NCI-H2029 treated with DMSO at 0.1 percent for 48 hours (cell line): ENCODE measurements around the gene ZSWIM5.
"Not testable (repeated sequence)": the region's sequence is repeated elsewhere in the genome, so short reads cannot be mapped to it uniquely, and the experiment has no call there.

Experiments used
- DNase-seq: peaks from one replicate; lab custom pipeline; 2025; lab: John Stamatoyannopoulos, UW

ZSWIM5 gene

DNA sequence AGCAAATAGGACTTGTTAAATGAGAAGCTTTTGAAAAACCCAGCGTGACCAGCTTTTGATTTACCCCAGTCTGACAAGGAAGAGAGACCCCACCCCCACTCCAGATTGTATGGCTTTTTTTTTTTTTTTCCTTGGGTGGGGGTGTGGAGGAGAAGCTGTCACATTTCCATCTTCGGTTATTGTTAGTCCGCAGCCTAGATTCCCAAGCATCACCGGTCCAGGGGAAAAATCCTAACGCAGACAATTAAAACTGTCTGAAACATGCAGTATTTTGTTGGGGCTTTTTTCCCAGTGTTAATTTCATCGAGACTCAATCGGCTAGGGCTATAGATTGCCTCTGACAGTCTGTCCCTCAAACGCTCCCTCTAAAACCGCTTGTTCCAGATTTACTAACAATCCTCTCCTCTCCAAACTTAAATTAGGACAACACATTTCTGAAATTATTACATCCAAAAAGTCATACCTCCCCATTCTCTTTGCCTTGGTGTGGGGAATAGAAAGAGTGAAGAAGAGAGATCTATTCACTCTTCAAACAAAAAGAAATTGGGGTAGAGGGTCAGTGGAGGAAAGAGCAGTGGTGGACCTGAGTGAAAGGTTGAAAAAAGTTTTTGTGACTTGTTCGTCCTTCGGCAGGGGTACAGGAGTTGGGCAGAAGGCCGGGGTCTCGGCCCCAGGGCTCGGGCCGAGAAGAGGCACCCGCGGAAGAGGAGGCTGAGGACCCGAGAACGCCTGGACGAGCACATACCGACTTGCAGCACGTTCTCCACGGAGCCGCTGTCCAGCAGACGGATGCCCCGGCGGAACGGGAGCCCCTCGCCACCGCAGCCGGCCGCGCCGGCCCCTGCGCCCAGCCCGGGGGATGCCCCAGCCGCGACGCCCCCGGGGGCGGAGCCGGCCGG, 1.1 kb downstream of the ZSWIM5 start:
- DNase-seq: peak; percentile 80

DNA sequence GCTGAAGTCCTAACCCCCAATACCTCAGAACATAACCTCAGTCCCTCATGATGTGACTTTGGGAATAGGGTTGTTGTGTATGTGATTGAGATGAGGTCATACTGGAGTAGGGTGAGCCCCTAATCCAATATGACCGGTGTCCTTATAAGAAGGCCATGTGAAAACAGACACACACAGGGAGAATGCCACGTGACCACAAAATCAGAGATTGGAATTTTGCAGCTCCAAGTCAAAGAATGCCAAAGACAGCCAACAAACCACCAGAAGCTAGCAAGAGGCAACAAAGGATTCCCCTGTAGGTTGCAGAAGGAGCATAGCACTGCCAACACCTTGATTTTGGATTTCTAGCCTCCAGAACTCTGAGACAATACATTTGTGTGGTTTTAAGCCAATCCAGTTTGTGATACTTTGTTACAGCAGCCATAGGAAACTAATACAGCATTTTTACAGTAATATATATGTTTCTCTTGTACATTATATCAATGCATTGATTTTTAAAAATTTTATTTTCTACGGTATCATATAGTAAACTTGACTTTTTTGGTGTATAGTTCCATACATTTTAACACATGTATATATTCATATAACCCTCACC, 5.4 kb downstream of the ZSWIM5 start:
- no peak for DNase-seq

DNA sequence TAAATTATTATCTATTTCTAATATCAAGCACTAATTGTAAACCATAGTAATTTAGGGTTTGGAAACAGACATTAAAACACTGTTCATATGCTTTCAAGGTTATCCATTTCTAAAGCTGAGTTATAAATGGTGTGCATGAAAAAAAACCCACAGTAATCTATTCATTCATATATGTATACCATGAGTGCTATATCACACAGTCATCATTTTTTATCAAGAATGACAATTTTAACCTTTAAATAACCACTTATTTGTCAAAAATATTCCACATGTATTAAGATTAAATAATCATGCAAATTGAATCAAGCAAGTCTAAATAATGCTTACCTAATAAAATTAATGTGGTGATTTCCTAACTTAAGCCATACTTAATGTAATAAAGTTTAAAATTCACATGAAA, 6.0 kb downstream of the ZSWIM5 start:
- DNase-seq: no peak

DNA sequence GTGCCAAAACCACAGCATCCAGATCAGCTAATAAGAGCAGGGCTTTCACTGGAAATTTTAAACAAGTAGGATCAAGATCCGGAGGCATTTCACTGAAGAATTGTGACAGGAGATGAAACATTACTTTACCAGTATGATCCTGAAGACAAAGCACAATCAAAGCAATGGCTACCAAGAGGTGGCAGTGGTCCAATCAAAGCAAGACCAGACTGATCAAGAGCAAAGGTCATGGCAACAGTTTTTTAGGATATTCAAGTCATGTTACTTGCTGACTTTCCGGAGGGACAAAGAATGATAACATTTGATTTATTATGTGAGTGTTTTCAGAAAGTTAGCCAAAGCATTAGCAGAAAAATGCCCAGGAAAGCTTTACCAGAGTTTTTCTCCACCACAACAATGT, 8.2 kb downstream of the ZSWIM5 start:
- DNase-seq: no peak

DNA sequence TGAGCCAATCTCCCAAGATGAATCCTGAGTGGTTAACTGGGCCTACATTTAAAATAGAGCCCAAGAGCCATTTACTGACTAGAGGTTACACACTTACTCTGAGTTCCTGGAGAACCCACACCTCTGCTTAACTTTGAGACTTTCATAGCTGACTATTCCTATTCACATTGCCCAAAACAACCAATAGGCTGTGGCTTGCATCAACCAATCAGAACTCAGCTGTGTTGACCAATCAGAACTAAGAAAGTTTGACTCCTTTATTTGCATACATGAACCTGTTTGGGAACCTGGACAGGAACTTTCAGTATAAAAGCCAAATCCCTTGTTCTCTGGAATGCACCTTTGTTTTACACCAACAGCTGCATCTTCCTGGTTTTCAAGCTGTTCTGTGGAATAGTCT, 9.5 kb downstream of the ZSWIM5 start:
- no peak for DNase-seq

DNA sequence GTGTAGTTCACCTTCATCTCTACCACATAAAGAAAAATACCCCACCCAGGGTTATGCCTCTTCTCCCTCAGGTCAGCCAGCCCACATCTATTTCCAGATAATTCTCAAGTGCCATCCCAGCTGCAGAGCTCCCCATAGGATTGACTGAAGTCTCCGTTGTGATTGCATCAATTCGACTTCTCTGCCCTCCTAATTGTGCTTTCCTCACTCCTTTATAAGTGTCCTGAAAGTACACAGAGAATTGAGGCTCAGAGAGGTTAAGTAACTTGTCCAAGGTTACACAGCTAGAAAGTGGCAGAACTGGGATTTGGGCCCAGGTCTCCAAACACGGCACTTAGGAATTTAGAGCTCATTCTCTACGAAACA, 15.0 kb downstream of the ZSWIM5 start:
- DNase-seq: no peak

DNA sequence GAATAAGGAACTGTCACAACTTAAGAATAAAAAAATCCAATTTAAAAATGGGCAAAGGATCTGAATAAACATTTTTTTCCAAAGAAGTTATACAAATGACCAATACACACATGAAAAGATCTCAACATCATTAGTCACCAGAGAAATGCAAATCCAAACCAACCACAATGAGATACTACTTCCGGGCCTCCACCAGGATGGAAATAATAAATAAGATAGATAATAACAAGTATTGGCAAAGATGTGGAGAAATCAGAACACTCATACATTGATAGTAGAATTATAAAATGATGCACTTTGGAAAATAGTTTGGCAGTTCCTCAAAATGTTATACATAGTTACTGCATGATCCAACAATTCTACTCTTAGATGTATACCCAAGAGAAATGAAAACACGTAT, 18.7 kb downstream of the ZSWIM5 start:
- no peak for DNase-seq

DNA sequence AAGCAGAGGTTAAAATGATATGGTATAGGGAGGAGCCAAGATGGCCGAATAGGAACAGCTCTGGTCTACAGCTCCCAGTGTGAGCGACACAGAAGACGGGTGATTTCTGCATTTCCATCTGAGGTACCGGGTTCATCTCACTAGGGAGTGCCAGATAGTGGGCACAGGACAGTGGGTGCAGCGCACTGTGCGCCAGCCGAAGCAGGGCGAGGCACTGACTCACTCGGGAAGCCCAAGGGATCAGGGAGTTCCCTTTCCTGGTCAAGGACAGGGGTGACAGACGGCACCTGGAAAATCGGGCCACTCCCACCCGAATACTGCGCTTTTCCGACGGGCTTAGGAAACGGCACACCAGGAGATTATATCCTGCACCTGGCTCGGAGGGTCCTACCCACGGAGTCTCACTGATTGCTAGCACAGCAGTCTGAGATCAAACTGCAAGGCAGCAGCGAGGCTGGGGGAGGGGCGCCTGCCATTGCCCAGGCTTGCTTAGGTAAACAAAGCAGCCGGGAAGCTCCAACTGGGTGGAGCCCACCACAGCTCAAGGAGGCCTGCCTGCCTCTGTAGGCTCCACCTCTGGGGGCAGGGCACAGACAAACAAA, 26.4 kb downstream of the ZSWIM5 start:
- not testable (repeated sequence) for DNase-seq

DNA sequence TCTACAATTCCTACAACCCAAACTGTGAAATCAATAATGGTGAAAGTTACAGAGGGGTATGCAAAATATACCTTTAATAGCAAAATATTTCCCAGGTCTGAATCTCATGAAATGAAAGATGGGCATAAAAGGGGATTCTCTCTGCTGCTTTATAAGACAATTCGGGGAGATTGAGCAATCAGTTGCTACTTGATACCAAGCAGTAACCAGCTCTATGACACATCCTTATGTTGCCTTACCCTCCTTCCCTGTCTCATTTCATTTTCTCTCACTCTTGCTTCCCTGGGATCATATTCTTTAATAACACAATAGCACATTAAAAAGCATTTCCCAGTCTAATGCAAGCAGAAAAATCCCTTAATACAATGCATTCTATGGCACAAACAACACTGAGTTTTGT, 29.0 kb downstream of the ZSWIM5 start:
- DNase-seq: no peak

DNA sequence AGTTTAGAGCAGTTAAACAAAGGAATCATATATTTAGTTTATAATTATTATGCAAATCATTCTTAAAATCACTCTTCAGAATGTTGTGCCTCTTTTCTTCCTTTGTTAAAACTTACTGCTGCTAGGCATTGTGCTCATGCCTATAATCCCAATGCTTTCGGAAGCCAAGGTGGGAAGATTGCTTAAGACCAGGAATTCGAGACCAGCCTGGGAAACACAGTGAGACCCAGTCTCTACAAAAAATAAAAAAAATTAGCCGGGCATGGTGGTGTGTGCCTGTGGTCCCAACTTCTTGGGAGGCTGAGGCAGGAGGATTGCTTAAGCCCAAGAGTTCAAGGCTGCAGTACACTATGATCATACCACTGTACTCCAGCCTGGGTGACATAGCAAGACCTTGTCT, 33.6 kb downstream of the ZSWIM5 start:
- DNase-seq: no peak

DNA sequence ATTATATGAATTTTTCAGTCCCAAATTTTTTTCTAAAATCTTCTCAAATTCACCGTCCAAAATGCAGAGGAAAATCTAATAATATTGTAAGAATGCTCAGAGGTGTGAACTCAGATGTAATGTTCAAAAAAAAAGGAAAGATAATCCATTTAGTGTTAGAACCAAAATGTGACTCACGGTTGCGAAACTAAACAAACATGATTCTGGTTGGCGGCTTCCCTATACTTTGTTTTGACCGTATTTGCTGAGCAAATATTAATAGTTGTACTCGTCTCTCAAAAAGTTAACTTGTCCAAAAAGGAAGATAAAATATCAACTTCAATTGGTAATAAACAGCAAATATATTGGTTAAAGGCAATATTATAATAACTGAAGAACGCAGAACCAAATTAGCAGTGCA, 34.4 kb downstream of the ZSWIM5 start:
- peak; percentile 55 for DNase-seq

DNA sequence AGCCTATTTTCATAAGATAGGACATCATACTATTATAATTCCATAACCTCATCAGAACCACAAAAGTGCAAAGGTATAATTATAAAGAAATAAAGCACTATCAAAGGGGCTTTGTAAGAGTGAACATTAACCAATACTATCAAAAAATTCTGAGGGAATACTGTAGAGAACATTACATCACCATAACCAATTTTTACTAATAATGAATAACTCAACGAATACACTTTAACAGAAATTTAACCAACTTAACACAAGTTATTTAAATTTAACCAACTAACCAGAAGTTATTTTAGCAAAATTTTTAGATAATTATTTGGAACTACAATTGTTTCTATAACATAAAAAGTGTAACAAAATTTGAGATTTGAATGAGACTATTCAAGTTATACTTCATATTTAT, 34.8 kb downstream of the ZSWIM5 start:
- DNase-seq: no peak

DNA sequence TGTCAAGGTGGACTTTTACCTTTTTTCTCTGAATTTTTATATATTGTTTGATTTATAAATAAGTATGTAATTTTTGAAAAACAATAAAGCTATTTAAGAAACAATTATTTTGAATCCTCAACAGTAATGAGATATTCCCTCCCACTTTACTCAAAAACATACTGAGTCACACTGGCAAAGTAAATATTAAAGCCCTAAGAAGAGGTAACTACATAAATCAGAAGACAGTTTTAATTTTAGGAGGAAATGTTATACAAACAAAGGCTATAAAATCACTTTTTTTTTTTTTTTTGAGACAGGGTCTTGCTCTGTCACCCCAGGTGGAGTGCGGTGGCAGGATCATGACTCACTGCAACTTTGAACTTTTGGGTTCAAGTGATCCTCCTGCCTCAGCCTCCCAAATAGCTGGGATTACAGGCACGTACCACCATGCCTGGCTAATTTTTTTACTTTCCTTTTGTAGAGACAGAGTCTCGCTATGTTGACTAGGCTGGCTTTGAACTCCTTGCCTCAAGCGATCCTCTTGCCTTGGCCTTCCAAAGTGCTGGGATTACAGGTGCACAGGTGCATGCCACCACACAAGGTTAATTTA, 36.2 kb downstream of the ZSWIM5 start:
- DNase-seq: no peak

DNA sequence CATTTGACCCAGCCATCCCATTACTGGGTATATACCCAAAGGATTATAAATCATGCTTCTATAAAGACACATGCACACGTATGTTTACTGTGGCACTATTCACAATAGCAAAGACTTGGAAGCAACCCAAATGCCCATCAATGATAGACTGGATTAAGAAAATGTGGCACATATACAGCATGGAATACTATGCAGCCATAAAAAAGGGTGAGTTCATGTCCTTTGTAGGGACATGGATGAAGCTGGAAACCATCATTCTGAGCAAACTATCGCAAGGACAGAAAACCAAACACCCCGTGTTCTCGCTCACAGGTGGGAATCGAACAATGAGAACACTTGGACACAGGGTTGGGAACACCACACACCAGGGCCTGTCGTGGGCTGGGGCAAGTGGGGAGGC, 38.5 kb downstream of the ZSWIM5 start:
- DNase-seq: not testable (repeated sequence)

DNA sequence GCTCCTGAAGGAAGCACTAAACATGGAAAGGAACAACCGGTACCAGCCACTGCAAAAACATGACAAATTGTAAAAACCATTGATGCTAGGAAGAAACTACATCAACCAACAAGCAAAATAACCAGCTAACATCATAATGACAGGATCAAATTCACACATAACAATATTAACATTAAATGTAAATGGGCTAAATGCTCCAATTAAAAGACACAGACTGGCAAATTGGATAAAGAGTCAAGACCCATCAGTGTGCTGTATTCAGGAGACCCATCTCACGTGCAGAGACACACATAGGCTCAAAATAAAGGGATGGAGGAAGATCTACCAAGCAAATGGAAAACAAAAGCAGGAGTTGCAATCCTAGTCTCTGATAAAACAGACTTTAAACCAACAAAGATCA, 42.1 kb downstream of the ZSWIM5 start:
- not testable (repeated sequence) for DNase-seq

DNA sequence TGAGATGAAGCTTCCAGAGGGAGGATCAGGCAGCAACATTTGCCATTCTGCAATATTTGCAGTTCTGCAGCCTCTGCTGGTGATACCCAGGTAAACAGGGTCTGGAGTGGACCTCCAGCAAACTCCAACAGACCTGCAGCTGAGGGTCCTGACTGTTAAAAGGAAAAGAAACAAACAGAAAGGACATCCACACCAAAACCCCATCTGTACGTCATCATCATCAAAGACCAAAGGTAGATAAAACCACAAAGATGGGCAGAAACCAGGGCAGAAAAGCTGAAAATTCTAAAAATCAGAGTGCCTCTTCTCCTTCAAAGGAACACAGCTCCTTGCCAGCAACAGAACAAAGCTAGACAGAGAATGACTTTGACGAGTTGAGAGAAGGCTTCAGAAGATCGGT, 43.3 kb downstream of the ZSWIM5 start:
- not testable (repeated sequence) for DNase-seq

DNA sequence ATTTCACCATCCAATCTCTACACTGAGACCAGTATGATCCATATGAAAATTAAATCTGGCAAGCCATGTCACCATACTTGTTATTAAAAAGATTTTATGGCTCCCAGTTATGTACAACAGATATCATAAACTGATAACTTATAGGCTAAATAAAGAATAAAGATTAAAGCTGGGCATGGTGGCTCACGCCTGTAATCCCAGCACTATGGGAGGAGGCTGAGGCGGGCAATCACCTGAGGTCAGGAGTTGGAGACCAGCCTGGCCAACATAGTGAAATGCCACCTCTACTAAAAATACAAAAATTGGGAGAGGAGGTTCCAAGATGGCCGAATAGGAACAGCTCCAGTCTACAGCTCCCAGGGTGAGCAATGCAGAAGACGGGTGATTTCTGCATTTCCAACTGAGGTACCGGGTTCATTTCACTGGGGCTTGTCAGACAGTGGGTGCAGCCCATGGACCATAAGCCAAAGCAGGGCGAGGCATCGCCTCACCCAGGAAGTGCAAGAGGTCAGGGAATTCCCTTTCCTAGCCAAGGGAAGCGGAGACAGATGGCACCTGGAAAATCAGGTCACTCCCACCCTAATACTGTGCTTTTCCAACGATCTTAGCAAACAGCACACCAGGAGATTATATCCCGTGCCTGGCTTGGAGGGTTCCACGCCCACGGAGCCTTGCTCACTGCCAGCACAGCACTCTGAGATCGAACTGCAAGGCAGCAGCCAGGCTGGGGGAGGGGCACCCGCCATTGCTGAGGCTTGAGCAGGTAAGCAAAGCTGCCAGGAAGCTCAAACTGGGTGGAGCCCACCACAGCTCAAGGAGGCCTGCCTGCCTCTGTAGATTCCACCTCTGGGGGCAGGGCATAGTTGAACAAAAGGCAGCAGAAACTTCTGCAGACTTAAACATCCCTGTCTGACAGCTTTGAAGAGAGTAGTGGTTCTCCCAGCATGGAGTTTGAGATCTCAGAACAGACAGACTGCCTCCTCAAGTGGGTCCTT, 44.1 kb downstream of the ZSWIM5 start:
- not testable (repeated sequence) for DNase-seq

DNA sequence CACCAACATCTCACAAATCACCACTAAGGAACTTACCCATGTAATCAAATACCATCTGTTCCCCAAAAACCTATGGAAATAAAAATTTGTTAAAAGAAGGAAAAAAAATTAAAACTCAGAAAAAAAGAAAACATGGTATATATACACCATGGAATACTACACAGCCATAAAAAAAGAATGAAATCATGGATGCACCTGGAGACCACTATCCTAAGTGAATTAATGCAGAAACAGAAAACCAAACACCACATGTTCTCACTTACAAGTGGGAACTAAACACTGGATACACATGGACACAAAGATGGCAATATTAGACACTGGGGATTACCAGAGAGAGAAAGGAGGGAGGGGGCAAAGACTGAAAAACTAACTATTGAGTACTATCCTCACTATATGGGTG, 50.4 kb downstream of the ZSWIM5 start:
- DNase-seq: no peak

DNA sequence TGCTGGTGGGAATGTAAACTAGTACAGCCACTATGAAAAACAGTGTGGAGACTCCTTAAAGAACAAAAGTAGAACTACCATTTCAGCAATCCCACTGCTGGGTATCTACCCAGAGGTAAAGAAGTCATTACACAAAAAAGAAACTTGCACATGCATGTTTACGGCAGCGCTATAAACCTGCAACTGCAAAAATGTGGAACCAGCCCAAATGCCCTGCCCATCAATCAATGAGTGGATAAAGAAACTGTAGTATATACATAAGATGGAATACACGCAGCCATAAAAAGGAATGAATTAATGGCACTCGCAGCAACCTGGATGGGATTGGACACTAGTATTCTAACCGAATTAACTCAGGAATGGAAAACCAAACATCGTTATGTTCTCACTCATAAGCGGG, 51.0 kb downstream of the ZSWIM5 start:
- DNase-seq: no peak

DNA sequence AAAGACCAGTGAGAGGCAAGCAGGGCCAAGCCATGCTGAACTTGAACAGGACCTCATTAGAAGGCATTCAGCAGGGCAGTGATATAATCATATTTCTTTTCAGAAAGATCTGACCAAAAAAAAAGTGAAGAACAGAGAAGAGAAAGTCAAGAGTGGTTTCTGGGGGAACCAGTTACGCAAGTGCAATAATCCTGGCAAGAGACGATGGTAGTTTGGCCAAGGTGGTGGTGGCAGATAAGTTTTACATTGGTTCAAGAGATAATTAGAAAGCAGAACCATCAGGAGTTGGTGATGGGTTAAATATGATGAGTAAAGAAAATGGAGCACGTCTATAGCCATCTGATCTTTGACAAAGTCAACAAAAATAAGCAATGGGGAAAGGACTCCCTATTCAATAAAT, 54.3 kb downstream of the ZSWIM5 start:
- DNase-seq: no peak

DNA sequence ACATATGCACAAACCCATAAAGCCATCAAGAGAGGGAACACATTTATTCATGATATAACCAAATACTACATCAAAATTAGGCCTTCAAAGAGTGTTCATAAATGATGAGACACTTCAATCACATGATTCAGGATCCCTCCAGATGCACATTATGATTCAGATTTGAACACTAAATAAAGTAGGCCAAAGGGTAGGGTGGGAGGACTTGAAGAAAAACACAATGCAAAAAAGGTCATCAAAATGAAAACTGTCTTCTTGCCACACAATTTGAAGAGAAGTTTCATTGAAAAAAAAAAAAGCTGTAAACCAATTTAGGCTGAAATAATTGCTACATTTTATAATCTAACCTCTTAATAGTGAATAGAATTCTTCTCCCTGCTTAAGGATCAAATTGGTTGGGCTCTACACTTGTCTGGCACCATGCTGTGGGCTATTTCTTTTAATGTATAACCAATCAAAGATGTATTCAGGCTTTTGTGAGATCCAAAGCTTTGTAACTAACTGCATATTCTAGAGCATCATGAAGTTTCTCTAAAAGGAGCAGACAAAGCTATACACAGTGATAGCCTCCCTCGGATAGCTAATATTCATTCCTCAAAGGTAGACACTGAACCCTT, 58.1 kb downstream of the ZSWIM5 start:
- DNase-seq: no peak
